GM12878 (cell line): ENCODE measurements around the gene SLC25A44. TPM values are rescaled to one million over a fixed set of nuclear protein-coding genes. Genes with fewer than 3 reads are reported as not detected.

Source experiments
- ATAC-seq: fragments of 200-7000 bp; cut with Tn5 transposase; 3 replicates; pipeline ENCODE4 v1.9.1; 2020; ENCODE audit warnings: mild to moderate bottlenecking, moderate library complexity
- BruUV-seq: library from RNA; stranded (reverse); fragments of 400-500 nt; replicated peaks from 2 replicates; lab custom pipeline; 2021; lab: Mats Ljungman, UMichigan
- CTCF ChIA-PET: fragments of 300-600 bp; sonication (Branson Sonifier 250); formaldehyde crosslinking; extraction: SDS; loops from one replicate; lab custom pipeline; 2021; ENCODE audit warnings: inconsistent platforms; lab: Yijun Ruan, JAX
- POLR2A ChIA-PET: fragments of 350-600 bp; formaldehyde crosslinking; extraction: SDS; loops from one replicate; lab custom pipeline; 2021; ENCODE audit warnings: inconsistent platforms; lab: Charles Lee
- RAD21 ChIA-PET: fragments of 300-600 bp; sonication (Branson Sonifier 250); formaldehyde crosslinking; loops from one replicate; lab custom pipeline; 2023; ENCODE audit warnings: antibody characterized with exemption; ENCODE audit not compliant: unreplicated experiment; lab: Charles Lee
- SMC1A ChIA-PET: fragments of 300-600 bp; sonication (Branson Sonifier 250); formaldehyde crosslinking; loops from one replicate; lab custom pipeline; 2023; ENCODE audit not compliant: unreplicated experiment, uncharacterized antibody; lab: Charles Lee
- DNase-seq: peaks from one replicate; pipeline ENCODE4 v3.0.0-alpha.2; 2011; ENCODE audit warnings: low read depth, low spot score
- FAIRE-seq: peaks from 3 replicates; lab custom pipeline; 2011; peaks lifted over from hg19 to GRCh38; lab: Jason Lieb, UNC
- H2AFZ ChIP-seq: 2 replicates; pipeline ENCODE4 v1.6.0; 2011; ENCODE audit warnings: low read depth, low read length, control low read depth; ENCODE audit not compliant: control insufficient read depth
- H3K27ac ChIP-seq: 2 replicates; pipeline ENCODE4 v1.5.1; 2011; ENCODE audit warnings: control low read depth; ENCODE audit not compliant: control insufficient read depth, insufficient read depth
- H3K27me3 ChIP-seq, 2 experiments: replicated peaks in 1 of 2; 2 replicates each; pipeline versions ENCODE4 v1.6.0 to v1.6.1; 2011; ENCODE audit warnings: low read length in 1 of 2; ENCODE audit not compliant: control insufficient read depth in 2 of 2, insufficient read depth in 2 of 2
- H3K36me3 ChIP-seq, 2 experiments: 2 replicates each; pipeline ENCODE4 v1.5.1; 2011; ENCODE audit warnings: low read length in 1 of 2; ENCODE audit not compliant: control insufficient read depth in 2 of 2, insufficient read depth in 2 of 2
- H3K4me1 ChIP-seq: 2 replicates; pipeline ENCODE4 v1.6.1; 2011; ENCODE audit warnings: mild to moderate bottlenecking, low read length, moderate library complexity, mixed read lengths; ENCODE audit not compliant: control insufficient read depth, insufficient read depth
- H3K4me2 ChIP-seq: 2 replicates; pipeline ENCODE4 v1.6.0; 2011; ENCODE audit warnings: control low read depth; ENCODE audit not compliant: control insufficient read depth, insufficient read depth
- H3K4me3 ChIP-seq: fragments of 200-600 bp; sonication (generic); 2 replicates; pipeline ENCODE4 v1.5.1; 2016
- H3K79me2 ChIP-seq: 2 replicates; pipeline ENCODE4 v1.6.0; 2011; ENCODE audit warnings: low read length; ENCODE audit not compliant: control insufficient read depth, insufficient read depth
- H3K9ac ChIP-seq: 2 replicates; pipeline ENCODE4 v1.8.0; 2011; ENCODE audit warnings: low read length, control low read depth, mixed read lengths; ENCODE audit not compliant: control insufficient read depth, insufficient read depth
- H3K9me3 ChIP-seq: replicated peaks from 3 replicates; pipeline ENCODE4 v1.5.1; 2011; ENCODE audit warnings: mild to moderate bottlenecking, low read length; ENCODE audit not compliant: control insufficient read depth, insufficient read depth
- H4K20me1 ChIP-seq: 2 replicates; pipeline ENCODE4 v1.6.0; 2011; ENCODE audit not compliant: control insufficient read depth, insufficient read depth
- ATF3 ChIP-seq: IDR thresholded peaks from 2 replicates; pipeline ENCODE4 v1.6.1; 2011; ENCODE audit warnings: low read depth, mild to moderate bottlenecking, low read length, moderate library complexity, borderline replicate concordance; ENCODE audit errors: extremely low read depth
- CEBPB ChIP-seq, 2 experiments: fragments of 150-350 bp in 1 of 2; IDR thresholded peaks; 2 replicates each; pipeline ENCODE4 v1.6.1; 2012 to 2014; ENCODE audit warnings: low read depth in 2 of 2, low read length in 2 of 2, borderline replicate concordance in 1 of 2, inconsistent platforms in 1 of 2
- E2F4 ChIP-seq: IDR thresholded peaks from 2 replicates; pipeline ENCODE4 v1.6.1; 2012; ENCODE audit warnings: low read depth, low read length, improper control_type of control experiment
- HSF1 ChIP-seq: fragments of 150-350 bp; IDR thresholded peaks from 2 replicates; pipeline ENCODE4 v1.6.1; 2014; ENCODE audit warnings: mild to moderate bottlenecking, low read depth, low read length
- STAT1 ChIP-seq: fragments of 450-650 bp; conservative IDR thresholded peaks from 2 replicates; pipeline ENCODE4 v1.6.1; 2014; ENCODE audit warnings: antibody characterized with exemption, mild to moderate bottlenecking
- STAT3 ChIP-seq: IDR thresholded peaks from 2 replicates; pipeline ENCODE4 v1.6.1; 2011; ENCODE audit warnings: low read depth, low read length, improper control_type of control experiment
- WGBS: methylation state at CpG from one replicate; pipeline ENCODE4 v1.1.6; 2016; ENCODE audit warnings: low lambda C conversion rate; ENCODE audit not compliant: insufficient replicate concordance, insufficient coverage; ENCODE audit errors: missing lambda C conversion rate; 5-methylcytosine and 5-hydroxymethylcytosine counted together
- in situ Hi-C: fragments of 300-500 bp; cut with MboI; formaldehyde crosslinking; loops from 9 replicates; pipeline ENCODE4 v1.14.3; 2018; ENCODE audit warnings: mixed read lengths
- intact Hi-C: fragments of 100-400 bp; cut with micrococcal nuclease; formaldehyde crosslinking; loops from one replicate; pipeline ENCODE4 v1.14.2; 2022; ENCODE audit not compliant: unreplicated experiment
- polyA plus RNA-seq, 11 experiments: library from polyadenylated mRNA; depleted of rRNA in 4 of 11; unstranded in 6 of 11; stranded (reverse) in 5 of 11; fragments of >200 nt; fragmentation: Nextera tagmentation in 4 of 11; fragmentation: Illumina TruSeq in 1 of 11; extraction: Ambion mirVana in 4 of 11; extraction: Trizol in 1 of 11; gene quantifications; 1 replicate in 1 of 11; 2 replicates in 10 of 11; pipeline versions ENCODE4 v1.2.1 to v1.2.3, GENCODE V29; 2011 to 2016; ENCODE audit warnings: inconsistent platforms in 2 of 11, missing spikeins in 2 of 11, low read depth in 1 of 11
- total RNA-seq, 4 experiments: library from RNA; depleted of rRNA in 3 of 4; stranded (reverse); fragments of >200 nt in 3 of 4; fragmentation: Illumina TruSeq in 1 of 4; extraction: Trizol in 1 of 4; gene quantifications; 2 replicates each; pipeline versions ENCODE4 v1.2.1 to v1.2.3, GENCODE V29; 2013 to 2021

Gene SLC25A44
- total and polyA plus RNA-seq, 10 of the 15 experiments (the other 5 are each of a cell fraction or from before 2014, with no cell fraction given) = 7.1 to 43.3 (median 30.4) TPM

DNA sequence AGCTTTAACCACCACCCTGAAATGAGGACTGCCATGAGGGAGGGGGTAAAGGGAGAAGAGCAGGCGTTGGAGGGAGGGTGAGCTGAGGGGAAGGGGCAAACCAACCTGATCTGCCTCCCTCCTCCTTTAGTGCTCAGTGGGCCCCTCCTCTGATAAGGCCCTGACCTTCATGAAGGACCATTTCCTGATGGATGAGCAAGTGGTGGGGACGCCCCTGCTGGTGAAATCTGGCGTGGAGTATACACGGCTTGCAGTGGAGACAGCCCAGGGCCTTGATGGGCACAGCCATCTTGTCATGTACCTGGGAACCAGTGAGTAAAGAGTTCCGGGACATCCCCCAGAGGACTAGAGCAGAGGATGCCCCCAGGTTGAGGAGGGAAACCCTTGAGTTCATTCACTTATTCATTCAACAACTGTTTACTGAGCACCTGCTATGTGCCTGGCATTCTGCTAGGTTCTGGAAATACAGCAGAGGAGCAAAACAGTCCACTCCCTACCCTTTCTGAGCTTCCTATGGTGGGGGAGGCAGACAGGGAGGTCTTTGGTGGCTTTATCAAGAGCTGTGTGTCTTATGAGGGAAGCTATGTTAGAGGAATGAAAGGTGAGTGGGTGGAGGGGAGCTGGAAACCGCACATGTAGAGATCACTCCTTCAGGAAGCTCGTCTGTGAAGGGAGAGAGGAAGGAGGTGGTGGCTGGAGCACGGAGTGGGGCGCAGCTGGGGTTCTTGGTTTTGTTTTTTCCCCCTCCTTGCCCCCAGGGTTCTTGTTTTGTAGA, 21.0 kb upstream of the SLC25A44 start (continued):
- no peak for TF ChIP-seq HSF1
- TF ChIP-seq E2F4 = no peak
- no peak for TF ChIP-seq STAT1
- no peak for TF ChIP-seq CEBPB (IDR thresholded peaks at IDR 0.05; ENCODE audit: borderline replicate concordance in 1 of 2, low read depth in 2 of 2, low read length in 2 of 2)

GRCh38 chr1:156176610-156177210, 17.2 kb upstream of the SLC25A44 start:
- FAIRE-seq = no peak
- POLR2A ChIA-PET = interaction anchor here (0.9 to 1.6 kb wide), 3 partner anchors 13 to 22 kb away, joined by 3 to 5 read pairs (median 3); no protein-coding TSS in a partner anchor
- Histone ChIP-seq H3K9ac (no peak overlapping the region), H3K27me3 (no peaks in the 10 kb centered on the region), H3K79me2 (no peaks in the 10 kb centered on the region), H3K27ac (no peak overlapping the region), H3K9me3 (no peaks in the 10 kb centered on the region), H3K4me2 (no peak overlapping the region)
- 92% methylated on average over 12 of the region's 12 CpGs for WGBS
- DNase-seq = no peak
- SMC1A ChIA-PET = interaction anchor here (1.1 kb wide), 1 partner anchor 46 kb away, joined by 3 read pairs; no protein-coding TSS in a partner anchor
- no peak for TF ChIP-seq STAT3
- TF ChIP-seq ATF3 = no peak
- TF ChIP-seq, all 136 proteins: peak for 0
- ChIA-PET CTCF (interaction anchor here (0.6 kb wide), 1 partner anchor 157 kb away, joined by 3 read pairs; no protein-coding TSS in a partner anchor), RAD21 (no interaction called here)
- BruUV-seq = no TSS peak
- Histone ChIP-seq H4K20me1 (no peaks in the 10 kb centered on the region), H3K4me1 (no peaks in the 10 kb centered on the region; the same call in 1 of the 2 replicates), H2AFZ (no peak overlapping the region), H3K36me3 (peaks cover 6 to 23% of the 10 kb centered on the region in 2 experiments), H3K4me3 (no peak overlapping the region)
- intact Hi-C loops = no loop called here
- no peak for ATAC-seq
- in situ Hi-C loops = no loop called here
